Urothelium cell line (cell line): ENCODE data around the gene ADM2.
"Not testable (repeated sequence)": the region's sequence is repeated elsewhere in the genome, so short reads cannot be mapped to it uniquely, and the experiment has no call there.

ENCODE experiments used
- DNase-seq: peaks from one replicate; pipeline ENCODE4 v3.0.0; 2011; ENCODE audit warnings: low spot score, mixed read lengths
- FAIRE-seq: peaks from 2 replicates; lab custom pipeline; 2011; peaks lifted over from hg19 to GRCh38; lab: Jason Lieb, UNC

Gene ADM2, protein sequence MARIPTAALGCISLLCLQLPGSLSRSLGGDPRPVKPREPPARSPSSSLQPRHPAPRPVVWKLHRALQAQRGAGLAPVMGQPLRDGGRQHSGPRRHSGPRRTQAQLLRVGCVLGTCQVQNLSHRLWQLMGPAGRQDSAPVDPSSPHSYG

DNA sequence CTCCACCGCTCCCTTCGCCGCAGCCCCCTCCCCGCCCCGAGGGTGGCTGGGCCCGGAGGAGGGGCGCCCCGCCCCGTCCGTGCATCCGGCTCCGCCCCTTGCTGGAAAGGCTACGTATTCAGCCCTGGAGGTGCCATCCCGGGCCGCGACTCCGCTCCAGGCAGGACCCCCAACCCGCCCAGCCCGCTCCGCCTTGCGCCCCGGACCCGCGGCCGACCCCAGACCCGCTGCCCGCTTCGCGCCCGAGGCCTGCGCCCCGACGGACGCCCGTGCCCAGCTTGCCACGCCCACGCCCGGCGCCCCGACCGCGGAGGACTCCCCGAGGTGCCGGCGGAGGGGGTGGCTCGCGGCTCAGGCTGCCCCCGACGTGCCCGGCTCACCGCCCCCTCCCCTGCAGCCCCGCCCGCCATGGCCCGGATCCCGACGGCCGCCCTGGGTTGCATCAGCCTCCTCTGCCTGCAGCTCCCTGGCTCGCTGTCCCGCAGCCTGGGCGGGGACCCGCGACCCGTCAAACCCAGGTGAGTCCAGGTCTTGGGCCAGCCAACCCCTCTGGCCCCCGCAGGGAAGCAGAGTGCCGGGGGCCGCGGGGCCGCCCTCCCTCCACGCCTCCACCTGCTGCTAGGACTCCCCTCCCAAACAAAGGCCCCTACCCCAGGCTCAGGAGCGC, at the start of gene ADM2:
ADM2 (plus strand) TSS at position 104 of the 667 bp plus-strand sequence; CDS start at position 409, 305 bp downstream.
- peak; percentile 87 for DNase-seq
- FAIRE-seq, result no peak

DNA sequence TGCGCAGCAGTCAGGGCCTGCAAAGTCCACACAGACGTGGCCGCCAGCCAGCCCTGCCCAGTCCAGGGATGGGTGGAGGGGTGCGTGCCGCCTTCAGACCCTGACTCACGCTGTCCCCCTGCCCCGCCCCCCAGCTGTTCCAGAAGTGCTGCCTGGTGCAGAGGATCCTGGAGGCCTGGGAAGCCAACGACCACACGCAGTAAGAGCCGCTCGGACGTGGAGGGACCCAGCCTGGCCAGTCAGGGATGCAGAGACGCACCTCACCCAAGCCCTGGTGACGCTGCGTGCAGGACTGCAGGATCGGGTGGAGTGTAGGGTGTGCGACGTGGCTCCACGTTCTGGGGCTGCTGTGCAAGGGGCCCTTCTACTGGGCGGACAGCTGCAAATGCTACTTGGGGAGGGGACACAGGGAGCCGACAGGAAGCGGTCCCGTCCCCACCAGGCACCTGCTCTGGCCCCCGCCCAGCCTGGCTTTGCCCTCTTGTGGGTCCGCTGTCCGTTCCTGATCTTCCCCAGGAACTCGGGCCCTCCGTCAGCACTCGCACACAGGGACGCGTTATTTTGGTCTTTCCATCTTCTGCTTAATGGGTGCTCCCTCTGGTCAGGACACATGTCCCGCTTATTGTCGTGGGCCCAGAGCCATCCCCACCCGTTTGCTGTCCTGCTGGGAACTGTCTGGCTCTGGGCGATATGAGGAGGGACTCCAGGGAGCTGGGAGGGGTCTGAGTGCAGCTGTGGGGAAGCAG, 49.0 kb upstream of the ADM2 start:
- DNase-seq (no peak), FAIRE-seq (no peak)

DNA sequence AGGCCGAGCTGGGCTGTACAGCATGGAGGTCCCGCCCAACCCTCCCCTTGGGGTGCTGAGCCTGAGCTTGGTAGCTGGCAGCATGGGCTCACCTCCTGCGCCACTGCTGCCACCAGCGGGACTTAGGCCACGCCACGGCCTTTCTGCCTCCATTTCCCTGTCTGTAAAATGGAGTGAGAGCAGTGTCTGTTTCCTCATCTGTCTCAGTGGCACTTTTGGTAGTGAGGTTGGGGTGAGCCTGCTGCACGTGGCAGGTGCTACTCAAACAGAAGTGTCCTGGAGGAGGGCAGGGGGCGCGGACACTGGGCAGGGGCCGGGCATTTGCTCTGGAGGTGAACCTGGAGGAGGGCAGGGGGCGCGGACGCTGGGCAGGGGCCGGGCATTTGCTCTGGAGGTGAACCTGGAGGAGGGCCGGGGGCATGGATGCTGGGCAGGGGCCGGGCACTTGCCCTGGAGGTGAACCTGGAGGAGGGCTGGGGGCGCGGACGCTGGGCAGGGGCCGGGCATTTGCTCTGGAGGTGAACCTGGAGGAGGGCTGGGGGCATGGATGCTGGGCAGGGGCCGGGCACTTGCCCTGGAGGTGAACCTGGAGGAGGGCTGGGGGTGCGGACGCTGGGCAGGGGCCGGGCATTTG, 48.3 kb upstream of the ADM2 start:
- DNase-seq, FAIRE-seq: not testable (repeated sequence)

DNA sequence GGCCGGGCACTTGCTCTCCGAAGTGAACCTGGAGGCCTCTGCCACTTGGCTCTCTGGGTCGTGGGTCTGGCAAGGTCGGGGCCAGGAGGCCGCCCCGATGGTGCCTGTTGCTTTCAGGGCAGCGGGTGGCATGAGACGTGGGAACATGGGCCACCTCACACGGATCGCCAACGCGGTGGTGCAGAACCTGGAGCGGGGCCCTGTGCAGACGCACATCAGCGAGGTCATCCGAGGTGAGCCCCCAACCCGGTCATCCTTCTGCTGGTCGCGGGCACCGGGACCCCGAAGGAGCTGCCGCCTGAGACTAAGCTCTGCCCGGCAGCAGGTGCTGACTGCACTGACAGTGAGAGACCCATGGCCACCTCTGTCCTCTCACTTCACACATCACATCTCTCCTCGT, 46.5 kb upstream of the ADM2 start:
- FAIRE-seq (no peak), DNase-seq (no peak)

DNA sequence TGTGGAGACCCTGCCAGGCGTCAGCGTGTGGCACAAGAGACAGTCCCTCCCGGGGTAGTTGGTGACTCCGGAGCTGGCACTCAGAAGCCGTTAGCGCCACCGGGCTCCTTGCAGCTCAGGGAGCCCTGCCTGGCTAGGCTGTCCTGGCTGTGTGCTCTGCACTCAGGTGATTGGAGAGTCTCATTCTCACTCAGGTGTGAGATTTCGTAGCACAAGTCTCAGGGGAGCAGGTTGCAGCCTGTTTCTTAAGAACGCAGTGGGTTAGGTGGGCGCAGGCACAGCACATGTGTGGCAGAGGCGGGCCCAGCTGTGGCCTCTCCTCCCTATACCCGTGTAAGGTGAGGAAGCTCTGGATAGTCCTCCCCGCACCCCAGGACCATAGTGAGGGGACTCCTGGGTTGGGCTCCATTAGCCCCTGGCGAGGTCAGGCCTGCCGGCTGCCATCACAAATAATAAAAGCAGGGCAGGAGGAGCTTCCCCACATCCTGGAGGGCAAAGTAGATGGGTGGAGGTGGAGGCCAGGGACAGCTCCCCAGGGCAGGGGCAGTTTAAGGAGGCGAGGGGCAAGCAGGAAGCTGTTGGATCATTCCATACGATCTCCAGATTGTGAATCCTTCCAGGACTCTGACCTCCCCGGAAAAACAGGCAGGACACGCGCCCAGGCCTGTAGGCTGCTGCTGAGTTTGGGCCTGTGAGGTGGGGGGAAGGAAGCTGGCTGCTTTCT, 45.9 kb upstream of the ADM2 start:
- DNase-seq, result no peak
- no peak for FAIRE-seq

DNA sequence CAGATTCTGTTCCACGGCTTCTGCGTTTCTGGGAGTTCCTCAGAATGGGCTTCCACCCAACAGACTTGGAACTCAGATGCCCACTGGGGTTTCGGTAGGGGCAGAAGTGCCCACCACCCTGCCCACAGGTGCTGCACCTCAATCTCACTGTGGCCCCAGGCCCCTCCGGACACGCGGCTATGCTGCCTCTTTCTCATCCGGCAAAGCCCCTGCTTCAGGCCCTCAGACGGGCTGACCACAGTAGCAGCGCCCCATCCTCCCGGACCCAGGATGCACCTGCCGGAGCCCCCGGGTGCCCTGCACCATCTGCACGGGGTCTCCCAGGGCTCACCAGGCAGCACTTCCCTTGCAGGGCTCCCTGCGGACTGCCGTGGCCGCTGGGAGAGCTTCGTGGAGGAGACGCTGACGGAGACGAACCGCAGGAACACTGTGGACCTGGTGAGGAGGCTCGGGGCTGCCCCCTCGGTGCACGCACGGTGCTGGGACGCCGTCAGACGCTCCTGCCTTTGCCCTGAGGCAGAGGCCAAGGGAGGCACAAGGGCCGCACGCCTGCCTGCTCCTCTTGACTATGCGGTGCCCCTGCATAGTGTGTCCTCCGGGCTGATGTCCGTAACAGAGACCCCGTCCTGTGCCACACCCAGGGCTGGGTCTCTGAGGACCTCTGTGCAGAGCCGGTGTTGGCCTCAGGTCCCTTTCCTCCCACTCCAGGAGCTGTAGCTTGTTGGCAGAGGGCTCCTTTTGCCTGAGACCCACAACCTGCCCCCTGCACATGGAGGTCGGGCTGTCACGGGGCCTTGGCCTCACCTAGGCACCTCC, 45.1 kb upstream of the ADM2 start:
- DNase-seq (no peak), FAIRE-seq (no peak)

DNA sequence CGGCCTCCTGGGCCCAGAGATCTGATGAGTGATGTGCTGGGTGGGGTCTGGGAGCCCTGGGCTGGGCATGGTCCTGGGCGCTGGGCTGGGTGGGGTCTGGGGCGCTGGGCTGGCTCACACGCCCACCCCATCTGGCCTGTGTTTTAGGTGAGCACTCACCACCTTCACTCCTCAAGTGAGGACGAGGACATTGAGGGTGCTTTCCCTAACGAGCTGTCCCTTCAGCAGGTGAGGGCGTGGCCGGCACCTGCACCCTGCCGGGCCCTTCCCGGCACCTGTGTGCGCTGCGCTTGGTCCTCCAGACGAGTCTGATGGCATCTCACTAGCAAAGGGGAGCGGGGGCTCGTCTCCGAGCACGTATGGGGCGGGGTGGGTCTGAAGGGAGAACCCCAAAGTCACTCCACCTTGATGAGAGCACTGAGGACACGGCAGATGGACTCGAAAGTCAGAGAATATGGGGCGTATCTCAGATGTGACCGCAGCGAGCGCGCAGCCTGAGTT, 44.5 kb upstream of the ADM2 start:
- DNase-seq (no peak), FAIRE-seq (no peak)

DNA sequence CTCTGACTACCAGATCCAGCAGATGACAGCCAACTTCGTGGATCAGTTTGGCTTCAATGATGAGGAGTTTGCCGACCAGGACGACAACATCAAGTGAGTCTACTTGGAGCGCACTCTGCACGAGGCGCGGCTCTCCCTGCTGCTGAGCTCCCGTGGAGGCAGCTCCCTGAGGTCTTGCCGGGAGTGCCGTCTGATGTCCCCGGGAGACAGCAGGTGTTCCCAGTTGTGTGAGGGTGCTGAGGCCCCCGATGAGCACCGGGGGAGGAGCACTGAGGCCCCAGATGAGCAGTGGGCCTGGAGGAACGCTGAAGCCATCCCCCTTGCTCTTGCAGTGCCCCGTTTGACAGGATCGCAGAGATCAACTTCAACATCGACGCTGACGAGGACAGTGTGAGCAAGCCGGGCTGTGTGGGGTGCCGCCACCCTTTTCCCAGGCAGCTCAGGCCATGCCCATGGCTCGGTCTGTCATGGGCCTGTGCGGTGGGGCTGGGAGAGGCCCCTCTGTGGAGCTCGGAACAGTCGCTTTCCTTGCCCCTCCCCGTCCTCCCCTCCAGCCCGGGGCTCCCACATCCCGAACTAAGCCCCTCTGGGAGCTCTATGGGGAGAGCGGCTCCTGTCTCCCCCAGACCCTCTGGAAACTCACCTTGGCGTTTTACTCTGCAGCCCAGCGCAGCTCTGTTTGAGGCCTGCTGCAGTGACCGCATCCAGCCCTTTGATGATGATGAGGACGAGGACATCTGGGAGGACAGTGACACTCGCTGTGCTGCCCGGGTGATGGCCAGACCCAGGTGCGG, 43.6 kb upstream of the ADM2 start:
- FAIRE-seq (peak; percentile 42), DNase-seq (no peak)

DNA sequence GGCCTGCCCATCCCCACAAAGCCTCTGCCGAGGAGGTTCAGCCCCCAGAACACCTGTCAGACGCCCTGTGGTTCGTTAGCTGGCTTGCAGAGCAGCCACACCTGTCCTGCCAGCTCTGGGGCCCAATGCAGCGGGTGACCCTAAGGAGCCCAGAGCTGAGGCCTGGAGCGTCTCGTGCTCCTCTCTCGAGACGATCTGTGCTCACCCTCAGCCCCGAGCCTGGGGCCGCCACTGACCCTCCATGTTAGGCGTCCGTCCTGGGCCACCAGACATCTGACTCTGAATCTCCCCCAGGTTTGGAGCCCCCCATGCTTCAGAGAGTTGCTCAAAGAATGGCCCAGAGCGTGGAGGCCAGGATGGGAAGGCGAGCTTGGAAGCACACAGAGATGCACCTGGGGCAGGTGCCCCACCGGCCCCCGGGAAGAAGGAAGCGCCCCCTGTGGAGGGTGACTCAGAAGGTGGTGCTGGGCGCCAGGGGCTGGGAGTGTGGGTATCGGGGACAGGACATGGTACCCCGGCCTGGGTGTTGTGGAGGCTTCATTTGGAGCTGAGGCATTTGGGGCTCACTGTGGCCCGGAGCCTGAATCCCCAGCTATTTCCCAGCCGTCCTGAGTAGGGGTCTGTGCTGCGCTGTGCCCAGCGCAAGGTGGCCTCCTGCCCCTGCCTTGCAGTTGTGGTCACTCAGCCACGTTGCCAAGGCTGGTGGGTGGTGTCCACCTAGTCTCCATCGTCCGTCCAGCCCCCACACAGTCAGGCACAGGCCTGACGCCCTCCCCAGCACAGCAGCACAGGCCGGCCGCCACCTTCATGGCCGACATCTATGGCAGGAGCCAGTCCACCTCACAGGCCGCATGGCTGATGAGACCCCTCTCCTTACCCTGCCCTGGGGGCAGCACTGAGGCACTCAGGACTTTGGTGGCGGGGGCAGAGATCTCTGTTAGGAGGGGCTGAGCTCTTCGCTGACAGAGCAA, 42.8 kb upstream of the ADM2 start:
- peak; percentile 85 for FAIRE-seq
- no peak for DNase-seq

DNA sequence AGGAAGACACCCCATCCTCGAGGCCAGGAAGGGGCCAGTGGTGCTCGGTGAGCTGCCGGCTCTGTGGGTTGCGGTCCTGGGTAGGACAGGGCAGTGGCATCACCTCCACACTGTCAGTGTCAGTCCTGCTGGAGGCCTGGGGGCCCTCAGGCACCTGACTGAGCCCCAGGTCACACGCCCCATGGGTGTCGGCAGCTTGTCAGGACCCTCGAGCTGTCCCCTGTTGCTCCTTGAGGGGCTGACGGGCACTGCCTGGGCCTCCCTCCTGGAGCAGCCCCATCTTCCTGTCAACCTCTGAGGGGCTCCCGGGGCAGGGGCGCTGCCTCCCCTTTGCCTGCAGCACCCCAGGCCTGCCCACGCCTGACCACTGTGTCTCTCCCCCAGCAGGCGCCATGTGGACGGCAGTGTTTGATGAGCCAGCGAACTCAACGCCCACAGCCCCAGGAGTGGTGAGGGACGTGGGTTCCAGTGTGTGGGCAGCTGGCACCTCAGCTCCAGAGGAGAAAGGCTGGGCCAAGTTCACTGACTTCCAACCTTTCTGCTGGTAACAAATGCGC, 42.0 kb upstream of the ADM2 start:
- FAIRE-seq (no peak), DNase-seq (no peak)

DNA sequence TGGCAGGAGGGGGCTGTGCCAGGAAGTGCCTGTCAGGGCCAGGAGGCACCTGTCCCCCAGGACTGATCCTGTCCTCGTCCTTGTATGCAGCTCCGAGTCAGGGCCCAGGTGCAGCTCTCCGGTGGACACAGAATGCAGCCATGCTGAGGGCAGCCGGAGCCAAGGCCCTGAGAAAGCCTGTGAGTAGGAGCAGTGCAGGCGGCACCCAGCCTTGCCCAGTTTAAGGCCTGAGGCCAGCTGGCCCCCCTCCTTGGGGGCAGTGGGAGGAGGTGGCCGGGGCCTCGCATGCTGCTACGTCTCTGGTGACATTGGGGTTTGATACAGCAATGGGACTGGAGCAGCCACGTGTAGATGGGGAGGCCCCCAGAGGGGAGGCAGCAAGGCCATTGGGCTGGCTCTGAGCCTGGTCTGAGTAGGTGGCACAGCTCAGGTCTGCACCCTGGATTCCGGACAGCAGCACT, 41.4 kb upstream of the ADM2 start:
- no peak for DNase-seq
- no peak for FAIRE-seq

DNA sequence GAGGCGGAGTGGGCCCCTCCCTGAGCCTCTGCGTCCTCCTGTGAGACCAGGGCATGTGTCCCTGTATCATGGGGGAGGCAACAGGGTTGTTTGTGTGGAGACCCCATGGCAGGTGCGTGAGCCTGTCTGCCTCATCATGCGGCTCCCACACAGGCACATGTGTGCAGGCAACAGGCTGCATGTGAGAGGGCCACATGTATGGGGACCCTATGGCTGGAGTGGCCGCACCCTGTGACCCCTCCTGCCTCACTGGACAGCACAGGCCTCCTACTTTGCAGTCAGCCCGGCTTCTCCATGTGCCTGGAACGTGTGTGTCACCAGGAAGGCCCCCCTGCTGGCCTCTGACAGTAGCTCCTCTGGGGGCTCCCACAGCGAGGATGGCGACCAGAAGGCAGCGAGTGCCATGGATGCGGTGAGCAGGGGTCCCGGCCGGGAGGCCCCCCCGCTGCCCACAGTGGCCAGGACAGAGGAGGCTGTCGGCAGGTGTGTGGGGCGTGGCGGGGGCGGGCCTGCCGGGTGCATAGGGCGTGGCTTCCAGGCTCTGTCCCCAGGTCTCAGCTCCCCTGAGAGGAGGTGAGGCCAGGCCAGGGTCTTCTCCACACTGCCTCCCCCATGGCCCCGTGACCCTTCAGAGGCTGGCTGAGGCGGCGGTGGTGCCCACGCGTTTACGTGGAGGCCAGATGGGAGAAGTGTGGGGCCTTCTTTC, 40.6 kb upstream of the ADM2 start:
- FAIRE-seq (no peak), DNase-seq (no peak)

DNA sequence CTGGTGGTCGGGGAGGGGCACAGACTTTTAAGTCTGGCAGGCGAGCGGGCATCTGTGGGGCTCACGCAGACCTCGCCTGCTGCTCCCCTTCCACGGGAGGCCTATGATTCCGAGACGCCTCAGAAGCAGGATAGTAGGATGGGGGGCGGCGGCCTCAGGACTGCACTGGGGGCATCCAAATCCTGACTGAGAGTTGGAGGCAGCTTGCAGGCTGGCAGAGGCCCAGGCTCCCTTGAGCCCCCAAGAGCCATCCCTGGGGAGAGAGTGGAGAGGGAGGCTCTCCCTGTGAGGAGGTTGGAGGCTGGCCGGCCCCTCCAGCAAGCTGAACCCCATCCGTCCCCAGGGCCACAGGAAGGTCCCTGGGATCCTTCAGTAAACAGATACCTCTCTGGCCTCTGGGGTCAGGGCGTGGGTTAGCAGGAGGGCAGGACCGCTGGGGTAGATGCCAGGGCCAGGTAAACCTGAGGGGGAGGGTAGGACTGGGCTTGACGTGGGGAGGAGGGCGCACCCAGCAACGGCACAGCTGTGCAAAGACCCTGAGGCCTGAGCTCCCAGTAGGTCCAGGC, 39.8 kb upstream of the ADM2 start:
- DNase-seq (no peak), FAIRE-seq (no peak)

DNA sequence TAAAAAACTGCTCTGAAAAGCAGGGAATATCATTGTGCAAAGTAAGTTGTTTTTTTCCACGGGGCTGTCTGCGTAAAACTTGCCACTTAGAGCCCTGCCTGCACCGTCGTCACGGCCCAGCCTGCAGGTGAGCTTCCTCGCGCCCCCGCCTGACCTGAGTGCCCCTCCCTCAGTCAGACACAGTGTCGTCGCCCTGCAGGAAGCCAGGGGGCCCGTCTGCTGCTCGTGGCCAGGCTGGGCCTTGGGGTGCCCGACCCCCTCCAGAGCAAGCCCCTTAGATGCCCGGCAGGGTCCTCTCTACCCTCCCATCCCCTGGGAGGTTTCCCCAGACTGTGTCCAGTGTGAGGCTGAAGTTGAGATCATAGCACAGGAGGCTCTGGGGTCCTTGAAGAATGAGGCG, 38.1 kb upstream of the ADM2 start:
- DNase-seq (no peak), FAIRE-seq (no peak)

DNA sequence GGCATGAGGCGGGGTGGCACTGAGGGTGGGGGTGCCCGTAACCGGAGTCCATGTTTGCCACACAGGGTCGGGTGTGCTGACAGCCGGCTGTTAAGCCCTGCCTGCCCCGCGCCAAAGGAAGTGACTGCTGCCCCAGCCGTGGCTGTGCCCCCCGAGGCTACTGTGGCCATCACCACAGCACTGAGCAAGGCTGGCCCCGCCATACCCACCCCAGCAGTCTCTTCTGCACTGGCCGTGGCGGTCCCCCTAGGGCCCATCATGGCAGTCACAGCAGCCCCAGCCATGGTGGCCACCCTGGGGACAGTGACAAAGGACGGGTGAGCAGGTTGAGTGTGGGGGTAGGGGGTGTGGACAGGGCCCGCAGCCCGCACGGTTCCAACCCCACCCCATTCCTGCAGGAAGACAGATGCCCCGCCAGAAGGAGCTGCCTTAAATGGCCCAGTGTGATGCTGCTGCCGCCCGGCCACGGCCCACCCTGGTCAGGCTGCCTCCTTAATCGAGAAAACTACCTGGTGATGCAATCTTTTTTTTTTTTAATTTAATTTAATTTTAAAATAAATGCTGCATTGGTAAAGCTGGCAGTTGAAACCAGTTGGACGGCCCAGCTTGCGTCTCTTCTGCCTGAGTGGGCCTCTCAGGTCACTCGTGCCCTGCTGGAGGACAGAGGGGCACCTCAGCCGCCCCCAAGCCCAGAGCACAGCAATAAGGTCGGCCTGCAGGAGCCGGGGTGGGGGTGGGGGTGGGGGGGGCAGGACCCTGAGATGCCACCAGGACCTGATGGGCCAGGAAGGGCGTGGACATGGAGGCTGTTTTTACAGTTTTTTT, 37.3 kb upstream of the ADM2 start:
- FAIRE-seq (no peak), DNase-seq (no peak)

DNA sequence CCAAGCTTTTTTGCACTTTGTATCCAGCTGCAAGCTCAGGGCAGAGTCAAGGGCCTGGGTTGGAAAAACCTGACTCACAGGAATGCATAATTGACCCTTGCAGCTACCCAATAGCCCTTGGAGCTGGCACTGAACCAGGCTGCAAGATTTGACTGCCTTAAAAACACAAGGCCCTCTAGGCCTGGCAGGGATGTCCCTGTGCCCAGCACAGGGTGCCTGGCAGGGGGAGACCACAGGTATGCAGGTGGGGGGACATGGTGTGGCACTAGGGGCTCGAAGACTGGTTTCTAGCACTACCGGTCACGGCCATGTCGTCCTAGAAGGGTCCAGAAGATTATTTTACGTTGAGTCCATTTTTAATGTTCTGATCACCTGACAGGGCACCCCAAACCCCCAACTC, 36.7 kb upstream of the ADM2 start:
- FAIRE-seq (no peak), DNase-seq (no peak)
